ENCODE results near the gene CACFD1. TPM values are rescaled to one million over a fixed set of nuclear protein-coding genes. Genes with fewer than 3 reads are reported as not detected.
A peak's percentile ranks its signal among the peaks of the same experiment; 100 is the strongest.

Gene CACFD1
- total RNA-seq, 1 experiment from 2014 or later = 10.6 TPM

GRCh38 chr9:133429214-133429613 lies 30.6 kb upstream of the CACFD1 start:
- no peaks in the 10 kb centered on the region for H3K9me3 ChIP-seq (ENCODE audit: low read depth, low read length, poor library complexity, severe bottlenecking)
- no peaks in the 10 kb centered on the region for H3K36me3 ChIP-seq (ENCODE audit: insufficient read depth, low read length, poor library complexity, severe bottlenecking)
- H3K27me3 ChIP-seq (replicated peaks; ENCODE audit: insufficient read depth, low read depth, low read length, poor library complexity) = peaks cover 7% of the 10 kb centered on the region
- ChIA-PET POLR2A (ENCODE audit: low non-redundant PET) (no interaction called here), CTCF (no interaction called here)
- intact Hi-C loops (cut with micrococcal nuclease; ENCODE audit: unreplicated experiment) = no loop called here
- BruUV-seq (replicated peaks) = no TSS peak
- no peak overlapping the region for H3K4me3 ChIP-seq (ENCODE audit: low read depth, low read length, poor library complexity, severe bottlenecking)
- no peak for DNase-seq (ENCODE audit: low spot score)
- no peak for TF ChIP-seq EZH2 (IDR thresholded peaks at IDR 0.05; ENCODE audit: borderline replicate concordance, low read depth, low read length, poor library complexity, severe bottlenecking)
- TF ChIP-seq CTCF (conservative IDR thresholded peaks at IDR 0.05; ENCODE audit: low read depth, low read length) = no peak
- H3K27ac ChIP-seq (ENCODE audit: low read depth, low read length, poor library complexity, severe bottlenecking) = no peak overlapping the region
- no peaks in the 10 kb centered on the region for H3K4me1 ChIP-seq (ENCODE audit: insufficient read depth, low read length, poor library complexity, severe bottlenecking)

DNA sequence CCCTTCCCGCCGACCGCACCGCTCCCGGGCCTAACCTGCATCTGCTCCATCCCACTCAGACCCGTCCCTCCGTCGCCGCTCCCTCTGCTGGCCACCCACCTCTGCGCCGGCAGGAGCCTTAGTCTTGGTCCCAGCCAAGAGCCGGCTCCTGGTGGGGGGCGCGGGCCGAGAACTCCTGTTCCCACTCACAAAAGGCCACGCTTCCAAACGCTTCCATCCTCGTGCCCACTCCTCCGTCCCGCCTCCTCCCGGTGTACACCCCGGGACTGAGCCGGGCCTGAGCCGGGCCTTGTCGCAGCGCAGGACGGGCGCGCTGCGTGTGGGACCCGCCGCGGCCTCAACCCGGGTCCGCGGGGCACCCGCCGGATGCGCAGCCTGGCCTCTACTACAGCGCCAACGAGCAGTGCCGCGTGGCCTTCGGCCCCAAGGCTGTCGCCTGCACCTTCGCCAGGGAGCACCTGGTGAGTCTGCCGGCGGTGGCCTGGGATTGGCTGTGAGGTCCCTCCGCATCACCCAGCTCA lies 30.1 kb upstream of the CACFD1 start:
- peaks cover 7% of the 10 kb centered on the region for H3K27me3 ChIP-seq (replicated peaks; ENCODE audit: insufficient read depth, low read depth, low read length, poor library complexity)
- TF ChIP-seq CTCF (conservative IDR thresholded peaks at IDR 0.05; ENCODE audit: low read depth, low read length) (0 out of 2 replicates have a peak, but pooled peaks have one; percentile 26), EZH2 (IDR thresholded peaks at IDR 0.05; ENCODE audit: borderline replicate concordance, low read depth, low read length, poor library complexity, severe bottlenecking) (no peak)
- no peaks in the 10 kb centered on the region for H3K9me3 ChIP-seq (ENCODE audit: low read depth, low read length, poor library complexity, severe bottlenecking)
- ChIA-PET CTCF (no interaction called here), POLR2A (ENCODE audit: low non-redundant PET) (no interaction called here)
- no TSS peak for BruUV-seq (replicated peaks)
- intact Hi-C loops (cut with micrococcal nuclease; ENCODE audit: unreplicated experiment) = no loop called here
- DNase-seq (ENCODE audit: low spot score) = no peak
- H3K4me3 ChIP-seq (ENCODE audit: low read depth, low read length, poor library complexity, severe bottlenecking) = no peak overlapping the region
- no peak overlapping the region for H3K27ac ChIP-seq (ENCODE audit: low read depth, low read length, poor library complexity, severe bottlenecking)
- H3K4me1 ChIP-seq (ENCODE audit: insufficient read depth, low read length, poor library complexity, severe bottlenecking) = no peaks in the 10 kb centered on the region
- no peaks in the 10 kb centered on the region for H3K36me3 ChIP-seq (ENCODE audit: insufficient read depth, low read length, poor library complexity, severe bottlenecking)

DNA sequence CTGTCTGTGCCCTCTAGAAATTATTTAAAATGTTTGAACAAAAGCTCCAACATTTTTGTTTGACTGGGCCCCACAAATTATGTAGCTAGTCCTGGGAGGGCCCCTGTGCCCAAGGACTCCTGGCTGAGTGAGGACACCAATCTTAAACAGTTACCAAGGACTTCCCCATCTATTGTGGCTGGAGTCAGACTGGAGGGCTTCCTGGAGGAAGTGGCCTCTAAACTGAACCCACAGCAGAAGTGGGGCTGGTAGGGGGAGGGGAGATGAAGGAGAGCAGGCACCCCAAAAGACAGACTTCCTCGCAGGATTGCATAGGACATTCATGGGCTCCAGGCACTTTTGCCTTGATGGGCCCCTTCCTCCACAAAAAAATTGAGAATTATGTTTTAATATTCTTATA lies 29.5 kb upstream of the CACFD1 start:
- intact Hi-C loops (cut with micrococcal nuclease; ENCODE audit: unreplicated experiment) = no loop called here
- Histone ChIP-seq H3K27me3 (replicated peaks; ENCODE audit: insufficient read depth, low read depth, low read length, poor library complexity) (peaks cover 7% of the 10 kb centered on the region), H3K36me3 (ENCODE audit: insufficient read depth, low read length, poor library complexity, severe bottlenecking) (no peaks in the 10 kb centered on the region), H3K4me3 (ENCODE audit: low read depth, low read length, poor library complexity, severe bottlenecking) (no peak overlapping the region), H3K9me3 (ENCODE audit: low read depth, low read length, poor library complexity, severe bottlenecking) (no peaks in the 10 kb centered on the region), H3K4me1 (ENCODE audit: insufficient read depth, low read length, poor library complexity, severe bottlenecking) (no peaks in the 10 kb centered on the region), H3K27ac (ENCODE audit: low read depth, low read length, poor library complexity, severe bottlenecking) (no peak overlapping the region)
- no TSS peak for BruUV-seq (replicated peaks)
- POLR2A ChIA-PET (ENCODE audit: low non-redundant PET) = no interaction called here
- CTCF ChIA-PET = no interaction called here
- TF ChIP-seq EZH2 (IDR thresholded peaks at IDR 0.05; ENCODE audit: borderline replicate concordance, low read depth, low read length, poor library complexity, severe bottlenecking) (no peak), CTCF (conservative IDR thresholded peaks at IDR 0.05; ENCODE audit: low read depth, low read length) (no peak)
- DNase-seq (ENCODE audit: low spot score) = no peak
